ENCODE results near the gene ESPN.

ESPN gene, protein sequence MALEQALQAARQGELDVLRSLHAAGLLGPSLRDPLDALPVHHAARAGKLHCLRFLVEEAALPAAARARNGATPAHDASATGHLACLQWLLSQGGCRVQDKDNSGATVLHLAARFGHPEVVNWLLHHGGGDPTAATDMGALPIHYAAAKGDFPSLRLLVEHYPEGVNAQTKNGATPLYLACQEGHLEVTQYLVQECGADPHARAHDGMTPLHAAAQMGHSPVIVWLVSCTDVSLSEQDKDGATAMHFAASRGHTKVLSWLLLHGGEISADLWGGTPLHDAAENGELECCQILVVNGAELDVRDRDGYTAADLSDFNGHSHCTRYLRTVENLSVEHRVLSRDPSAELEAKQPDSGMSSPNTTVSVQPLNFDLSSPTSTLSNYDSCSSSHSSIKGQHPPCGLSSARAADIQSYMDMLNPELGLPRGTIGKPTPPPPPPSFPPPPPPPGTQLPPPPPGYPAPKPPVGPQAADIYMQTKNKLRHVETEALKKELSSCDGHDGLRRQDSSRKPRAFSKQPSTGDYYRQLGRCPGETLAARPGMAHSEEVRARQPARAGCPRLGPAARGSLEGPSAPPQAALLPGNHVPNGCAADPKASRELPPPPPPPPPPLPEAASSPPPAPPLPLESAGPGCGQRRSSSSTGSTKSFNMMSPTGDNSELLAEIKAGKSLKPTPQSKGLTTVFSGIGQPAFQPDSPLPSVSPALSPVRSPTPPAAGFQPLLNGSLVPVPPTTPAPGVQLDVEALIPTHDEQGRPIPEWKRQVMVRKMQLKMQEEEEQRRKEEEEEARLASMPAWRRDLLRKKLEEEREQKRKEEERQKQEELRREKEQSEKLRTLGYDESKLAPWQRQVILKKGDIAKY

GRCh38 chr1:6424619-6425593 lies at the start of gene ESPN:
Gene ESPN (plus strand): TSS chr1:6424776. CDS start chr1:6424956, 180 bp downstream.
- no peak within 1 kb of the TSS for H3K4me3 ChIP-seq (ENCODE audit: low read depth, low read length)
- DNase-seq (ENCODE audit: low read depth, low spot score): no peak
- POLR2A ChIA-PET: no interaction called here
- CTCF ChIA-PET: interaction anchor here (1.0 to 1.2 kb wide), 4 partner anchors 12 to 178 kb away, joined by 3 to 8 read pairs (median 5); no protein-coding TSS in a partner anchor
- TF ChIP-seq, protein P1, sequence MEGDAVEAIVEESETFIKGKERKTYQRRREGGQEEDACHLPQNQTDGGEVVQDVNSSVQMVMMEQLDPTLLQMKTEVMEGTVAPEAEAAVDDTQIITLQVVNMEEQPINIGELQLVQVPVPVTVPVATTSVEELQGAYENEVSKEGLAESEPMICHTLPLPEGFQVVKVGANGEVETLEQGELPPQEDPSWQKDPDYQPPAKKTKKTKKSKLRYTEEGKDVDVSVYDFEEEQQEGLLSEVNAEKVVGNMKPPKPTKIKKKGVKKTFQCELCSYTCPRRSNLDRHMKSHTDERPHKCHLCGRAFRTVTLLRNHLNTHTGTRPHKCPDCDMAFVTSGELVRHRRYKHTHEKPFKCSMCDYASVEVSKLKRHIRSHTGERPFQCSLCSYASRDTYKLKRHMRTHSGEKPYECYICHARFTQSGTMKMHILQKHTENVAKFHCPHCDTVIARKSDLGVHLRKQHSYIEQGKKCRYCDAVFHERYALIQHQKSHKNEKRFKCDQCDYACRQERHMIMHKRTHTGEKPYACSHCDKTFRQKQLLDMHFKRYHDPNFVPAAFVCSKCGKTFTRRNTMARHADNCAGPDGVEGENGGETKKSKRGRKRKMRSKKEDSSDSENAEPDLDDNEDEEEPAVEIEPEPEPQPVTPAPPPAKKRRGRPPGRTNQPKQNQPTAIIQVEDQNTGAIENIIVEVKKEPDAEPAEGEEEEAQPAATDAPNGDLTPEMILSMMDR (IDR thresholded peaks at IDR 0.05; ENCODE audit: insufficient read depth, low read length, missing control alignments): no peak

DNA sequence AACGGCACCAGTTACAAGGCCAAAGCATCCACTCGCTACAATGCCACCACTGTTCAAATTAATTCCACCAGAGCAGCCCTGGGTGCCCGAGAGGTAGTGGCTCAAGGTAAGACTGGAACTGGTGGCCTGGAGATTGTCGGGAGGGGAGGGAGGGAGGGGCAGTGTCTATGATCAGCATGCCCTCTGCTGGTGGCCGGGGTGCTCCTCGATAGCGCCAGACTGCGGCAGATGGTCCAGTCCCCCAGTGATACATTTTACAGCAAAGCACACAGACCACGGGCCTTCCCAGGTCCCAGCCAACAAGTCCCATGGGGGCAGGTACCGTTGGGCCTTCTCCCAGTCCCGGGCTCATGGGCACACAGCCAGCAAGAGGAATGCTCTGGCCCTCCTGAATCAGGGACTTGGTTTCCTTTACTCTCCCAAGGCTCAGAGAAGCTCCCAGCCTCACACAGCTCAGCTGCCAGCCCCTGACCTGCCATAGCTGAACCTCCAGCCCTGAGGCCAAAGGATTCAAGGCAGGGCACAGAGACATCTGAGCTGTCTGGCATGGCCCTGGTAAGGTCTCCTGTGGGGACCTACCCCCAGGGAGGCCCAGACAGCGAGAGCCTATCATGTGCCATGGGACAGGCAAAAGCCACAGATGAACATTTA lies 46.4 kb upstream of the ESPN start:
- CTCF ChIA-PET: interaction anchor here (0.9 to 4.6 kb wide), 6 partner anchors 10 to 36 kb away, joined by 3 to 26 read pairs (median 4); no protein-coding TSS in a partner anchor
- H3K4me3 ChIP-seq (ENCODE audit: low read depth, low read length): no peak overlapping the region
- DNase-seq (ENCODE audit: low read depth, low spot score): no peak
- POLR2A ChIA-PET: no interaction called here
- TF ChIP-seq, protein P1 (IDR thresholded peaks at IDR 0.05; ENCODE audit: insufficient read depth, low read length, missing control alignments): no peak

GRCh38 chr1:6380037-6380436 lies 44.5 kb upstream of the ESPN start:
- POLR2A ChIA-PET: no interaction called here

GRCh38 chr1:6384135-6384534 lies 40.4 kb upstream of the ESPN start:
- H3K4me3 ChIP-seq (ENCODE audit: low read depth, low read length): no peak overlapping the region
- TF ChIP-seq, protein P1 (IDR thresholded peaks at IDR 0.05; ENCODE audit: insufficient read depth, low read length, missing control alignments): no peak
- POLR2A ChIA-PET: no interaction called here
- no peak for DNase-seq (ENCODE audit: low read depth, low spot score)
- CTCF ChIA-PET: interaction anchor here (0.6 to 2.2 kb wide), 10 partner anchors 10 to 139 kb away, joined by 3 to 10 read pairs (median 4); no protein-coding TSS in a partner anchor

More at GRCh38 chr1:6380037-6380436, 44.5 kb upstream of the ESPN start:
- H3K4me3 ChIP-seq (ENCODE audit: low read depth, low read length): no peak overlapping the region
- CTCF ChIA-PET: interaction anchor here (0.9 to 4.6 kb wide), 5 partner anchors 11 to 59 kb away, joined by 3 to 26 read pairs (median 4); no protein-coding TSS in a partner anchor
- TF ChIP-seq, protein P1 (IDR thresholded peaks at IDR 0.05; ENCODE audit: insufficient read depth, low read length, missing control alignments): no peak
- DNase-seq (ENCODE audit: low read depth, low spot score): no peak

GRCh38 chr1:6384962-6385361 lies 39.6 kb upstream of the ESPN start:
- CTCF ChIA-PET: interaction anchor here (0.8 to 2.2 kb wide), 9 partner anchors 9 to 140 kb away, joined by 3 to 10 read pairs (median 5); no protein-coding TSS in a partner anchor
- POLR2A ChIA-PET: no interaction called here
- no peak for DNase-seq (ENCODE audit: low read depth, low spot score)
- TF ChIP-seq, protein P1 (IDR thresholded peaks at IDR 0.05; ENCODE audit: insufficient read depth, low read length, missing control alignments): no peak
- no peak overlapping the region for H3K4me3 ChIP-seq (ENCODE audit: low read depth, low read length)
